Lung (tissue), 12 donors: ENCODE results near the gene ST6GALNAC3. TPM values are rescaled to one million over a fixed set of nuclear protein-coding genes. Genes with fewer than 3 reads are reported as not detected.

ENCODE experiments used
- ATAC-seq: fragments of 200-7000 bp; cut with Tn5 transposase; one replicate; pipeline ENCODE4 v1.9.1; 2020; ENCODE audit warnings: moderate number of reproducible peaks; ENCODE audit not compliant: insufficient read depth, low FRiP score
- DNase-seq, 3 donors: peaks; one replicate each; pipeline ENCODE4 v3.0.0-alpha.2; 2013 to 2017
- H3K27ac ChIP-seq, 2 donors: one replicate each; pipeline ENCODE4 v1.5.1; 2013; ENCODE audit warnings: mild to moderate bottlenecking in 2 of 2, moderate library complexity in 2 of 2, control low read depth in 1 of 2, inconsistent platforms in 1 of 2, low read depth in 1 of 2, low read length in 1 of 2
- H3K27me3 ChIP-seq, 3 donors: one replicate each; pipeline ENCODE4 v1.5.1; 2013; ENCODE audit warnings: low read length in 2 of 3; ENCODE audit not compliant: control insufficient read depth in 3 of 3, insufficient read depth in 3 of 3
- H3K36me3 ChIP-seq, 4 donors: one replicate each; pipeline ENCODE4 v1.5.1; 2013; ENCODE audit warnings: low read length in 4 of 4, mild to moderate bottlenecking in 1 of 4, moderate library complexity in 1 of 4; ENCODE audit not compliant: control insufficient read depth in 4 of 4, insufficient read depth in 4 of 4
- H3K4me1 ChIP-seq, 5 donors: one replicate each; pipeline ENCODE4 v1.5.1; 2013; ENCODE audit warnings: low read length in 5 of 5, mild to moderate bottlenecking in 2 of 5, moderate library complexity in 1 of 5; ENCODE audit not compliant: control insufficient read depth in 5 of 5, insufficient read depth in 5 of 5
- H3K4me3 ChIP-seq: one replicate; pipeline ENCODE4 v1.5.1; 2013; ENCODE audit warnings: mild to moderate bottlenecking, control low read depth, moderate library complexity
- H3K9ac ChIP-seq, 2 donors: one replicate each; pipeline ENCODE4 v1.5.1; 2013; ENCODE audit warnings: low read length in 2 of 2, control low read depth in 1 of 2; ENCODE audit not compliant: insufficient read depth in 1 of 2
- H3K9me3 ChIP-seq, 4 donors: one replicate each; pipeline ENCODE4 v1.5.1; 2013; ENCODE audit warnings: low read length in 3 of 4, mild to moderate bottlenecking in 1 of 4, moderate library complexity in 1 of 4; ENCODE audit not compliant: control insufficient read depth in 4 of 4, insufficient read depth in 3 of 4
- CTCF ChIP-seq: IDR thresholded peaks from 2 replicates; pipeline ENCODE4 v1.5.1; 2012; ENCODE audit warnings: mild to moderate bottlenecking; ENCODE audit errors: control extremely low read depth, extremely low read depth
- WGBS, 2 donors: extraction: QIAGEN DNeasy Blood & Tissue Kit; methylation state at CpG; one replicate each; pipeline ENCODE4 v1.1.7; 2013; 5-methylcytosine and 5-hydroxymethylcytosine counted together
- polyA plus RNA-seq, 2 donors: library from polyadenylated mRNA; stranded (reverse); fragments of 200-250 nt; gene quantifications; one replicate each; pipeline ENCODE4 v1.2.1, GENCODE V29; 2013
- total RNA-seq, 2 donors: library from RNA; depleted of rRNA in 1 of 2; stranded (reverse); fragments of >200 nt in 1 of 2; gene quantifications; one replicate each; pipeline ENCODE4 v1.2.1, GENCODE V29; 2014 to 2021
- donor health status: control.
- donor health status: control.
- donor health status: Bipolar disorder and iron deficiency.
- donor health status: healthy.
- donor health status: DM: yes; HTN: yes; CAD: no.

ST6GALNAC3 gene
- total and polyA plus RNA-seq, 4 donors: 2.7 to 17.9 (median 12.2) TPM

GRCh38 chr1:76164165-76164564 lies 89.6 kb downstream of the ST6GALNAC3 start:
- ATAC-seq (no peak), DNase-seq (no peak)
- Histone ChIP-seq H3K9ac (no peak overlapping the region), H3K27ac (no peak overlapping the region), H3K27me3 (no peaks in the 10 kb centered on the region), H3K4me3 (no peak overlapping the region), H3K4me1 (peaks cover 0 to 4% (median 2%) of the 10 kb centered on the region in 5 donors), H3K9me3 (no peaks in the 10 kb centered on the region), H3K36me3 (no peaks in the 10 kb centered on the region)
- TF ChIP-seq CTCF: no peak

GRCh38 chr1:76170084-76170483 lies 95.5 kb downstream of the ST6GALNAC3 start:
- no peak for TF ChIP-seq CTCF
- no peaks in the 10 kb centered on the region for H3K27me3 ChIP-seq
- no peaks in the 10 kb centered on the region for H3K4me1 ChIP-seq
- no peaks in the 10 kb centered on the region for H3K36me3 ChIP-seq
- 93 to 94% methylated on average over 2 of the region's 2 CpGs for WGBS, 2 donors
- no peak overlapping the region for H3K4me3 ChIP-seq
- peaks cover 0 to 1% (median 0%) of the 10 kb centered on the region in 4 donors for H3K9me3 ChIP-seq
- H3K27ac ChIP-seq: no peak overlapping the region
- no peak overlapping the region for H3K9ac ChIP-seq
- DNase-seq: no peak
- ATAC-seq: no peak

- Histone ChIP-seq H3K9me3 (peaks cover 0 to 1% (median 0%) of the 10 kb centered on the region in 4 donors), H3K36me3 (no peaks in the 10 kb centered on the region), H3K4me1 (no peaks in the 10 kb centered on the region), H3K9ac (no peak overlapping the region), H3K27ac (no peak overlapping the region), H3K4me3 (no peak overlapping the region), H3K27me3 (no peaks in the 10 kb centered on the region)
- WGBS, 2 donors: 82 to 91% methylated on average over 2 of the region's 2 CpGs
- DNase-seq: no peak
- TF ChIP-seq CTCF: no peak
- ATAC-seq: no peak
Measured at GRCh38 chr1:76170513-76170912, 96.0 kb downstream of the ST6GALNAC3 start.

GRCh38 chr1:76176000-76176399 lies 101.5 kb downstream of the ST6GALNAC3 start:
- Histone ChIP-seq H3K27me3 (no peaks in the 10 kb centered on the region), H3K9me3 (peaks cover 0 to 4% (median 2%) of the 10 kb centered on the region in 4 donors), H3K4me1 (no peaks in the 10 kb centered on the region), H3K9ac (no peak overlapping the region), H3K36me3 (peaks cover 0 to 6% (median 2%) of the 10 kb centered on the region in 4 donors), H3K4me3 (no peak overlapping the region), H3K27ac (no peak overlapping the region)
- 89 to 91% methylated on average over 2 of the region's 2 CpGs for whole genome bisulfite sequencing, 2 donors
- TF ChIP-seq CTCF: no peak
- DNase-seq (no peak), ATAC-seq (no peak)
